ENCODE data around the gene SMPD2.

SMPD2 gene

GRCh38 chr6:109480993-109481480 is 40.5 kb downstream of the SMPD2 start:
- Mint-ChIP-seq H3K4me3 (peak overlapping the region; percentile 97), H3K27me3 (ENCODE audit: low read depth, poor library complexity) (peaks cover 25% of the 10 kb centered on the region), H3K36me3 (ENCODE audit: low read depth) (peaks cover 45% of the 10 kb centered on the region), H3K4me1 (peaks cover 46% of the 10 kb centered on the region), H3K9me3 (no peaks in the 10 kb centered on the region), H3K27ac (no peak overlapping the region)
- TF ChIP-seq, protein P1, sequence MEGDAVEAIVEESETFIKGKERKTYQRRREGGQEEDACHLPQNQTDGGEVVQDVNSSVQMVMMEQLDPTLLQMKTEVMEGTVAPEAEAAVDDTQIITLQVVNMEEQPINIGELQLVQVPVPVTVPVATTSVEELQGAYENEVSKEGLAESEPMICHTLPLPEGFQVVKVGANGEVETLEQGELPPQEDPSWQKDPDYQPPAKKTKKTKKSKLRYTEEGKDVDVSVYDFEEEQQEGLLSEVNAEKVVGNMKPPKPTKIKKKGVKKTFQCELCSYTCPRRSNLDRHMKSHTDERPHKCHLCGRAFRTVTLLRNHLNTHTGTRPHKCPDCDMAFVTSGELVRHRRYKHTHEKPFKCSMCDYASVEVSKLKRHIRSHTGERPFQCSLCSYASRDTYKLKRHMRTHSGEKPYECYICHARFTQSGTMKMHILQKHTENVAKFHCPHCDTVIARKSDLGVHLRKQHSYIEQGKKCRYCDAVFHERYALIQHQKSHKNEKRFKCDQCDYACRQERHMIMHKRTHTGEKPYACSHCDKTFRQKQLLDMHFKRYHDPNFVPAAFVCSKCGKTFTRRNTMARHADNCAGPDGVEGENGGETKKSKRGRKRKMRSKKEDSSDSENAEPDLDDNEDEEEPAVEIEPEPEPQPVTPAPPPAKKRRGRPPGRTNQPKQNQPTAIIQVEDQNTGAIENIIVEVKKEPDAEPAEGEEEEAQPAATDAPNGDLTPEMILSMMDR (IDR thresholded peaks at IDR 0.05), result no peak
- DNase-seq, result no peak

DNA sequence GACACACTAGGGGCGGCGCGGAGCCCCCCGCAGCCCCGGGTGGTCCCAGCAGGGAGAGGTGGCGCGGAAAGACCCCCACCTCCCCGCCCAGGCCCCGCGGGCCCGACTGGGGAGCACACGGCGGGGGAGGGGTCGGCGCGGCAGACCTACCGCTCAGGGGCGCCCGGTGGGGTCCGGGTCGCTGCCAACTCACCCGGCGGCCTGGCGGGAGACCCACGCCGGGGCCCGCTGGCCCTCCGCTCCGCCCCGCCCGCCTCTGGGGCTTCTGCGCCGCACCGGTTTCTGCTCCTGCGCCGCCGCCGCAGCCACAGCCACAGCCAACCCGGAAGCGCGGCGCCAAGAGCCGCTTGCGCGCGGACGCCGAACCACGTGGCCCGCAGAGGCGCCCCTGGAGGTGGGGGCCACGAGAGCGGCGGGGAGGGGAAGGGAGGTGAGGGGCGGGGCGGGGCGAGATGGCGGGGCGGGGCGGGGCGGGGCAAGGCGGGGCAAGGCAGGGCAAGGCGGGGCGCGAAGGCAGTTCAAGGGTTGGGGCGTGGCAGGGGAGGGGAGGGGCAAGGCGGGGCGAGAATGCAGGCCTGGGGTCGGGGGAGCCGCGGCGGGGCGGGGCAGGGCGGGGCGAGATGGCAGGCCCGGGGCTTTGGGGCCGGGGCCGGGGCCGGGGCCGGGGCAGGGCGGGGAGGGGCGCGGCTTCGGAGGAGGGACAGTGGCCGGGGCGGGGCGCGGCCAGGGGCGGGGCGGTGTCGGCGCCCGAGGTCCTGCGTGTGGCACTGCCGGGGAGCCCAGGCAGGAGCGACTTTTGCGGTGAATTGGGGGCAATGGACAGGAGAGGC is 42.6 kb downstream of the SMPD2 start, which contains the start of gene ZBTB24:
TSS of gene ZBTB24 (minus strand) at position 315 of the 830 bp plus-strand sequence. CDS start 1,193 bp downstream, outside the sequence.
- Mint-ChIP-seq H3K9me3 (no peaks in the 10 kb centered on the region), H3K4me3 (peak within 1 kb of the TSS; percentile 97), H3K36me3 (ENCODE audit: low read depth) (peaks cover 38% of the 10 kb centered on the region), H3K27me3 (ENCODE audit: low read depth, poor library complexity) (peaks cover 36% of the 10 kb centered on the region), H3K4me1 (peaks cover 40% of the 10 kb centered on the region), H3K27ac (no peak within 1 kb of the TSS)
- TF ChIP-seq, protein P1 (IDR thresholded peaks at IDR 0.05), result no peak
- DNase-seq, result peak; percentile 94

- Mint-ChIP-seq H3K27ac (no peak overlapping the region), H3K9me3 (no peaks in the 10 kb centered on the region), H3K36me3 (ENCODE audit: low read depth) (peaks cover 32% of the 10 kb centered on the region), H3K4me1 (peaks cover 35% of the 10 kb centered on the region), H3K27me3 (ENCODE audit: low read depth, poor library complexity) (peaks cover 36% of the 10 kb centered on the region), H3K4me3 (peak overlapping the region; percentile 81)
- no peak for DNase-seq
- TF ChIP-seq, protein P1 (IDR thresholded peaks at IDR 0.05), result no peak
These were observed 43.2 kb downstream of the SMPD2 start for GRCh38 chr6:109483735-109484057.

DNA sequence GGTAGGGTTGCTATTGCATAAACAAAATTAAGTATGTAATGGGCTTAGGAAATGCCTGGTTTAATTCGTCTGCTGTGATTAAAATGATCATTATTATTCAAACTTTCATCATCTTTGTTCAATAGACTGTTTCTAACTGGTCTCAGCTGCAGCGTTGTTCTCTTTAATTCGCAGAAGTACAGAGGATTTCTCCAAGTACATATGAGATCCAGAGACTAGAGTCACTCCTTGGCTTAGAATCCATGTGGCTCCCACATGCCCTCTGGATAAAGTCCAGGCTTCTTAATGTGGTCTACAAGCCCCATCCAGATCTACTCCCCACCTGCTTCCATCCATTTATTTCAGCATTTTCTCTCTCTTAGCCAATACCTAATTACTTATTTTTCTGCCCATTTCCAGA is 43.6 kb downstream of the SMPD2 start:
- DNase-seq, result no peak
- Mint-ChIP-seq H3K4me3 (peak overlapping the region; percentile 81), H3K4me1 (peaks cover 30% of the 10 kb centered on the region), H3K27ac (no peak overlapping the region), H3K27me3 (ENCODE audit: low read depth, poor library complexity) (peaks cover 36% of the 10 kb centered on the region), H3K9me3 (no peaks in the 10 kb centered on the region), H3K36me3 (ENCODE audit: low read depth) (peaks cover 28% of the 10 kb centered on the region)
- TF ChIP-seq, protein P1 (IDR thresholded peaks at IDR 0.05), result no peak

- Mint-ChIP-seq H3K27me3 (ENCODE audit: low read depth, poor library complexity) (peaks cover 36% of the 10 kb centered on the region), H3K4me1 (peaks cover 24% of the 10 kb centered on the region), H3K4me3 (no peak overlapping the region), H3K27ac (no peak overlapping the region), H3K36me3 (ENCODE audit: low read depth) (peaks cover 17% of the 10 kb centered on the region), H3K9me3 (no peaks in the 10 kb centered on the region)
- TF ChIP-seq, protein P1 (IDR thresholded peaks at IDR 0.05), result no peak
- no peak for DNase-seq
These were observed 44.9 kb downstream of the SMPD2 start for GRCh38 chr6:109485266-109485935.

Data from nephron progenitor cell (in vitro differentiated cells).